Activated CD4-positive, alpha-beta T cell treated with anti-CD3 and anti-CD28 coated beads, Interleukin-2, amount 10 ng/mL, durations not matched to agents 24 days and 14 days (primary cell): ENCODE measurements around the gene SPDYE11. TPM values are rescaled to one million over a fixed set of nuclear protein-coding genes. Genes with fewer than 3 reads are reported as not detected.
"Not testable (repeated sequence)": the region's sequence is repeated elsewhere in the genome, so short reads cannot be mapped to it uniquely, and the experiment has no call there.

Experiments
- DNase-seq: peaks from one replicate; pipeline ENCODE4 v3.0.0; 2022
- H3K27ac Mint-ChIP-seq: one replicate; pipeline ENCODE4 v1.8.0; 2022; ENCODE audit warnings: mild to moderate bottlenecking, mixed read lengths
- H3K27me3 Mint-ChIP-seq: one replicate; pipeline ENCODE4 v1.8.0; 2022; ENCODE audit warnings: mixed read lengths
- H3K36me3 Mint-ChIP-seq: one replicate; pipeline ENCODE4 v1.8.0; 2022; ENCODE audit warnings: low read depth, mild to moderate bottlenecking, mixed read lengths
- H3K4me1 Mint-ChIP-seq: one replicate; pipeline ENCODE4 v1.8.0; 2021; ENCODE audit warnings: mixed read lengths
- H3K4me3 Mint-ChIP-seq: one replicate; pipeline ENCODE4 v1.8.0; 2022; ENCODE audit warnings: mild to moderate bottlenecking, moderate library complexity, mixed read lengths
- H3K9me3 Mint-ChIP-seq: one replicate; pipeline ENCODE4 v1.8.0; 2021; ENCODE audit warnings: mixed read lengths
- intact Hi-C: fragments of 100-400 bp; cut with micrococcal nuclease; formaldehyde crosslinking; loops from one replicate; pipeline ENCODE4 v1.15.1; 2023
- total RNA-seq: library from RNA; stranded (reverse); gene quantifications from 2 replicates; pipeline ENCODE4 v1.2.3, GENCODE V29; 2022

Gene SPDYE11
- total RNA-seq = not detected in 2 replicates

- H3K9me3 Mint-ChIP-seq, intact Hi-C loops, H3K27me3 Mint-ChIP-seq, H3K4me3 Mint-ChIP-seq, H3K27ac Mint-ChIP-seq, H3K36me3 Mint-ChIP-seq, H3K4me1 Mint-ChIP-seq, DNase-seq: not testable (repeated sequence)
Measured at GRCh38 chr7:73057811-73058210, at the start of gene SPDYE11. SPDYE11 (minus strand) TSS chr7:73057911; CDS start chr7:73056111, 1,800 bp downstream.

GRCh38 chr7:73085938-73086337, 28.2 kb upstream of the SPDYE11 start, which contains the start of gene SPDYE9:
SPDYE9 (minus strand) TSS chr7:73086038; CDS start chr7:73084238, 1,800 bp downstream.
- H3K27me3 Mint-ChIP-seq, DNase-seq, H3K4me1 Mint-ChIP-seq, H3K9me3 Mint-ChIP-seq, H3K4me3 Mint-ChIP-seq, intact Hi-C loops, H3K27ac Mint-ChIP-seq, H3K36me3 Mint-ChIP-seq: not testable (repeated sequence)

- DNase-seq, H3K27ac Mint-ChIP-seq, H3K27me3 Mint-ChIP-seq, H3K4me1 Mint-ChIP-seq, intact Hi-C loops, H3K36me3 Mint-ChIP-seq, H3K4me3 Mint-ChIP-seq, H3K9me3 Mint-ChIP-seq: not testable (repeated sequence)
Measured at GRCh38 chr7:73029666-73030065, 28.0 kb downstream of the SPDYE11 start, which contains the start of gene SPDYE8. SPDYE8 (minus strand) TSS chr7:73029766; CDS start chr7:73027966, 1,800 bp downstream.

- H3K36me3 Mint-ChIP-seq, H3K9me3 Mint-ChIP-seq, H3K27ac Mint-ChIP-seq, H3K4me1 Mint-ChIP-seq, intact Hi-C loops, H3K27me3 Mint-ChIP-seq, H3K4me3 Mint-ChIP-seq: not testable (repeated sequence)
- DNase-seq = peak; percentile 52
Measured at GRCh38 chr7:73006491-73006890, 51.2 kb downstream of the SPDYE11 start.

GRCh38 chr7:73005693-73006447, 51.8 kb downstream of the SPDYE11 start:
- intact Hi-C loops, H3K9me3 Mint-ChIP-seq, H3K4me1 Mint-ChIP-seq, H3K36me3 Mint-ChIP-seq, H3K27me3 Mint-ChIP-seq: not testable (repeated sequence)
- Mint-ChIP-seq H3K4me3 (peak overlapping the region; percentile 98), H3K27ac (peak overlapping the region; percentile 100)
- DNase-seq = peak; percentile 96

GRCh38 chr7:73005356-73005692, 52.4 kb downstream of the SPDYE11 start:
- H3K4me3 Mint-ChIP-seq = peak overlapping the region; percentile 98
- H3K4me1 Mint-ChIP-seq, intact Hi-C loops, H3K27me3 Mint-ChIP-seq, H3K36me3 Mint-ChIP-seq, H3K9me3 Mint-ChIP-seq: not testable (repeated sequence)
- peak overlapping the region; percentile 100 for H3K27ac Mint-ChIP-seq
- DNase-seq = peak; percentile 93

GRCh38 chr7:72997887-72998468, 59.7 kb downstream of the SPDYE11 start:
- H3K27me3 Mint-ChIP-seq, H3K9me3 Mint-ChIP-seq, intact Hi-C loops, H3K36me3 Mint-ChIP-seq, DNase-seq, H3K4me1 Mint-ChIP-seq, H3K4me3 Mint-ChIP-seq, H3K27ac Mint-ChIP-seq: not testable (repeated sequence)

Other genes starting within 250 kb of the SPDYE11 start
- gene TYW1B, start 229.7 kb downstream of the SPDYE11 start, total RNA-seq = 3.3 and 4.2 TPM in 2 replicates
- 69.7 and 70.2 TPM in 2 replicates for gene POM121, start 132.8 kb downstream of the SPDYE11 start, total RNA-seq
- 0.33 and 2.1 TPM in 2 replicates for gene TRIM74, start 88.4 kb downstream of the SPDYE11 start, total RNA-seq
- gene SPDYE8, start 28.1 kb downstream of the SPDYE11 start, total RNA-seq = not detected in 2 replicates
- gene SPDYE9, start 28.1 kb upstream of the SPDYE11 start, total RNA-seq = not detected in 2 replicates